IMR-90 (cell line): ENCODE measurements around the gene GNAI3.

Experiments used
- CTCF ChIP-seq: conservative IDR thresholded peaks from 2 replicates; pipeline ENCODE4 v1.5.1; 2012; ENCODE audit warnings: mild to moderate bottlenecking, low read depth, low read length, improper control_type of control experiment
- NFE2L2 ChIP-seq: fragments of 150-350 bp; IDR thresholded peaks from 2 replicates; pipeline ENCODE4 v1.6.1; 2016; ENCODE audit warnings: low read depth, mild to moderate bottlenecking, low read length
- POLR2A ChIP-seq: IDR thresholded peaks from 2 replicates; pipeline ENCODE4 v1.6.1; 2012; ENCODE audit warnings: mild to moderate bottlenecking, low read depth, low read length
- RFX5 ChIP-seq: IDR thresholded peaks from 2 replicates; pipeline ENCODE4 v1.8.0; 2012; ENCODE audit warnings: low read depth, mild to moderate bottlenecking, low read length, moderate library complexity

GRCh38 chr1:109598156-109598555 is 49.7 kb downstream of the GNAI3 start:
- TF ChIP-seq CTCF: no peak
- TF ChIP-seq NFE2L2: no peak
- TF ChIP-seq POLR2A: no peak
- TF ChIP-seq RFX5: no peak
